Spleen (tissue), 11 donors: Measurements from ENCODE around the gene EIF2D. TPM values are rescaled to one million over a fixed set of nuclear protein-coding genes. Genes with fewer than 3 reads are reported as not detected.

Experiments
- DNase-seq: peaks from one replicate; pipeline ENCODE4 v3.0.0-alpha.2; 2020
- H3K27ac ChIP-seq, 8 donors: fragments of 200-600 bp; sonication (generic) in 7 of 8; 1 replicate in 4 of 8; 2 replicates in 4 of 8; pipeline versions ENCODE4 v1.5.0 to v1.8.0; 2016 to 2021; ENCODE audit warnings: inconsistent platforms in 4 of 8, mild to moderate bottlenecking in 4 of 8, moderate library complexity in 1 of 8
- H3K27me3 ChIP-seq, 7 donors: fragments of 200-600 bp; sonication (generic) in 6 of 7; replicated peaks in 1 of 7; 1 replicate in 4 of 7; 2 replicates in 3 of 7; pipeline versions ENCODE4 v1.5.0 to v1.8.0; 2016 to 2021; ENCODE audit warnings: inconsistent platforms in 3 of 7, mild to moderate bottlenecking in 1 of 7
- H3K36me3 ChIP-seq, 6 donors: fragments of 200-600 bp; sonication (generic) in 5 of 6; 1 replicate in 4 of 6; 2 replicates in 2 of 6; pipeline versions ENCODE4 v1.5.0 to v1.8.0; 2016 to 2021; ENCODE audit warnings: inconsistent platforms in 2 of 6
- H3K4me1 ChIP-seq, 6 donors: fragments of 200-600 bp; sonication (generic) in 5 of 6; 1 replicate in 3 of 6; 2 replicates in 3 of 6; pipeline versions ENCODE4 v1.5.0 to v1.8.0; 2016 to 2021; ENCODE audit warnings: inconsistent platforms in 3 of 6
- H3K4me3 ChIP-seq, 8 donors: fragments of 200-600 bp; sonication (generic) in 7 of 8; 1 replicate in 4 of 8; 2 replicates in 4 of 8; pipeline versions ENCODE4 v1.5.0 to v1.8.0; 2016 to 2021; ENCODE audit warnings: inconsistent platforms in 4 of 8, mild to moderate bottlenecking in 4 of 8, moderate library complexity in 2 of 8
- H3K9me3 ChIP-seq, 8 donors: fragments of 200-600 bp; sonication (generic) in 7 of 8; 1 replicate in 4 of 8; 2 replicates in 4 of 8; pipeline versions ENCODE4 v1.5.0 to v1.8.0; 2016 to 2021; ENCODE audit warnings: inconsistent platforms in 4 of 8
- POLR2A ChIP-seq, 3 donors: fragments of 450-650 bp; IDR thresholded peaks; one replicate each; pipeline ENCODE4 v1.5.1; 2017; ENCODE audit warnings: antibody characterized with exemption in 3 of 3, mild to moderate bottlenecking in 1 of 3
- POLR2AphosphoS5 ChIP-seq, 3 donors: sonication (generic); formaldehyde crosslinking; IDR thresholded peaks; one replicate each; pipeline ENCODE4 v1.5.1; 2017; ENCODE audit warnings: antibody characterized with exemption in 3 of 3
- WGBS, 5 donors: extraction: QIAGEN DNeasy Blood & Tissue Kit in 3 of 5; methylation state at CpG; one replicate each; pipeline versions ENCODE4 v1.1.5 to v1.1.7; 2013 to 2018; 5-methylcytosine and 5-hydroxymethylcytosine counted together
- intact Hi-C: fragments of 100-400 bp; cut with DNase I; formaldehyde crosslinking; loops from one replicate; pipeline ENCODE4 v1.15.0; 2023; ENCODE audit warnings: low total_unique reads
- polyA plus RNA-seq, 3 donors: library from polyadenylated mRNA; stranded (reverse); fragments of 200-250 nt; gene quantifications; one replicate each; pipeline ENCODE4 v1.2.1, GENCODE V29; 2013
- total RNA-seq, 7 donors: library from RNA; depleted of rRNA in 3 of 7; stranded (reverse); fragments of >200 nt in 3 of 7; fragmentation: NEBNext Ultra II Directional in 4 of 7; extraction: Animal tissue kit (Norgen Biotek cat#: 25700) in 4 of 7; gene quantifications; one replicate each; pipeline versions ENCODE4 v1.1.0 to v1.2.1, GENCODE V29; 2016 to 2021
- TF ChIP-seq, protein P1 (sequence below), 11 experiments: fragments of 200-600 bp in 7 of 11; fragments of 450-650 bp in 4 of 11; sonication (generic) in 4 of 11; IDR thresholded peaks in 8 of 11; conservative IDR thresholded peaks in 3 of 11; 1 replicate in 7 of 11; 2 replicates in 4 of 11; pipeline versions ENCODE4 v1.4.0 to v1.8.0; 2016 to 2021; ENCODE audit warnings: antibody characterized with exemption in 11 of 11, inconsistent platforms in 4 of 11, mild to moderate bottlenecking in 1 of 11
- donor health status: healthy with polysubstance abuse.
- donor health status: DM: no; HTN: no; CAD: no; lungs with moderate emphysema.
- donor health status: DM: no; HTN: no; CAD: no.
- donor health status: Bipolar disorder and iron deficiency.
- donor health status: healthy.
- donor health status: DM: no; HTN: no; CAD: no.
- donor health status: DM: yes; HTN: yes; CAD: no.

Gene EIF2D
- total and polyA plus RNA-seq, 10 donors: 38.7 to 51.6 (median 43.9) TPM

DNA sequence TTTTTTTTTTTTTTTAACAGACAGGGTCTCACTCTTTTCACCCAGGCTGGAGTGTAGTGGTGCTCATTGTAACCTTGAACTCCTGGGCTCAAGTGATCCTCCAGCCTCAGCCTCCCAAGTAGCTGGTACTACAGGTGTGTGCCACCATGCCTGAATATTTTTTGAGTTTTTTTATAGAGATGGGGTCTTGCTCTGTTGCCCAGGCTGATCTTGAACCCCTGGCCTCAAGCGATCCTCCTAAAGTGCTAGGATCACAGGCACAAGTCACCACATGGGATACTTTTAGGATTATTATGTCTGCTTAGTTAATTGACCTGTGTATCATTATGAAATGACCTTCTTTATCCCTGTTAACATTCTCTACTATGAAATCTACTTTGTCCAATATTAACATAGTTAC lies 66.9 kb downstream of the EIF2D start:
- no peaks in the 10 kb centered on the region for H3K36me3 ChIP-seq
- WGBS, 5 donors: 92 to 100% (median 96%) methylated on average over 1 of the region's 1 CpG
- H3K4me3 ChIP-seq: no peak overlapping the region
- peak; percentile 16 for DNase-seq
- no peaks in the 10 kb centered on the region for H3K27me3 ChIP-seq
- intact Hi-C loops: no loop called here
- H3K27ac ChIP-seq: no peak overlapping the region
- no peak for TF ChIP-seq POLR2A (IDR thresholded peaks at IDR 0.05)
- no peak for TF ChIP-seq POLR2AphosphoS5 (IDR thresholded peaks at IDR 0.05)
- TF ChIP-seq, protein P1, sequence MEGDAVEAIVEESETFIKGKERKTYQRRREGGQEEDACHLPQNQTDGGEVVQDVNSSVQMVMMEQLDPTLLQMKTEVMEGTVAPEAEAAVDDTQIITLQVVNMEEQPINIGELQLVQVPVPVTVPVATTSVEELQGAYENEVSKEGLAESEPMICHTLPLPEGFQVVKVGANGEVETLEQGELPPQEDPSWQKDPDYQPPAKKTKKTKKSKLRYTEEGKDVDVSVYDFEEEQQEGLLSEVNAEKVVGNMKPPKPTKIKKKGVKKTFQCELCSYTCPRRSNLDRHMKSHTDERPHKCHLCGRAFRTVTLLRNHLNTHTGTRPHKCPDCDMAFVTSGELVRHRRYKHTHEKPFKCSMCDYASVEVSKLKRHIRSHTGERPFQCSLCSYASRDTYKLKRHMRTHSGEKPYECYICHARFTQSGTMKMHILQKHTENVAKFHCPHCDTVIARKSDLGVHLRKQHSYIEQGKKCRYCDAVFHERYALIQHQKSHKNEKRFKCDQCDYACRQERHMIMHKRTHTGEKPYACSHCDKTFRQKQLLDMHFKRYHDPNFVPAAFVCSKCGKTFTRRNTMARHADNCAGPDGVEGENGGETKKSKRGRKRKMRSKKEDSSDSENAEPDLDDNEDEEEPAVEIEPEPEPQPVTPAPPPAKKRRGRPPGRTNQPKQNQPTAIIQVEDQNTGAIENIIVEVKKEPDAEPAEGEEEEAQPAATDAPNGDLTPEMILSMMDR (IDR thresholded peaks at IDR 0.05 in 8 of 11, conservative IDR thresholded peaks at IDR 0.05 in 3 of 11): no peak
- H3K9me3 ChIP-seq: no peaks in the 10 kb centered on the region
- H3K4me1 ChIP-seq: peaks cover 5 to 39% (median 15%) of the 10 kb centered on the region in 6 donors

GRCh38 chr1:206544562-206545257 lies 67.6 kb downstream of the EIF2D start:
- peak; percentile 93 for DNase-seq
- TF ChIP-seq POLR2A (IDR thresholded peaks at IDR 0.05) (no peak), POLR2AphosphoS5 (IDR thresholded peaks at IDR 0.05) (peak in 2 of 3 donors; percentile 24 to 69)
- TF ChIP-seq, protein P1 (IDR thresholded peaks at IDR 0.05 in 8 of 11, conservative IDR thresholded peaks at IDR 0.05 in 3 of 11): peak; percentile 81 to 94 (median 90)
- intact Hi-C loops: no loop called here
- WGBS, 5 donors: 11 to 20% (median 15%) methylated on average over 9 of the region's 9 CpGs
- Histone ChIP-seq H3K4me1 (peaks cover 5 to 39% (median 17%) of the 10 kb centered on the region in 6 donors), H3K27me3 (no peaks in the 10 kb centered on the region), H3K27ac (no peak overlapping the region), H3K4me3 (no peak overlapping the region), H3K9me3 (no peaks in the 10 kb centered on the region), H3K36me3 (no peaks in the 10 kb centered on the region)

Other genes with a start within 250 kb of the EIF2D start
- gene IKBKE, start 142.0 kb downstream of the EIF2D start, total RNA-seq: 10 to 100 TPM; 20.1 to 37.3 (median 35.1) TPM
- gene IKBKE, start 142.0 kb downstream of the EIF2D start, polyA plus RNA-seq: 10 to 100 TPM; 11.3 to 23.2 (median 17.0) TPM
- 100 to 1,000 TPM; 121 to 168 (median 131) TPM for gene RASSF5, start 104.9 kb downstream of the EIF2D start, total RNA-seq
- gene RASSF5, start 104.9 kb downstream of the EIF2D start, polyA plus RNA-seq: 10 to 100 TPM; 32.2 to 39.5 (median 35.8) TPM
- gene DYRK3, start 23.1 kb upstream of the EIF2D start, total RNA-seq: 1 to 10 TPM; 2.4 to 6.6 (median 4.3) TPM
- gene DYRK3, start 23.1 kb upstream of the EIF2D start, polyA plus RNA-seq: 1 to 10 TPM in 1 of 3 donors, under 1 TPM in 2; 0.65 to 1.4 (median 0.89) TPM
- 100 to 1,000 TPM in 5 of 7 donors, 10 to 100 TPM in 2; 82.0 to 129 (median 104) TPM for gene MAPKAPK2, start 72.4 kb upstream of the EIF2D start, total RNA-seq
- gene MAPKAPK2, start 72.4 kb upstream of the EIF2D start, polyA plus RNA-seq: 10 to 100 TPM; 42.2 to 68.1 (median 53.4) TPM
- gene IL19, start 158.3 kb upstream of the EIF2D start, total RNA-seq: 1 to 10 TPM in 1 of 7 donors, not detected in 6; 2.2 TPM
- under 1 TPM in 2 of 3 donors, not detected in 1; 0.09 to 0.12 TPM for gene IL19, start 158.3 kb upstream of the EIF2D start, polyA plus RNA-seq
- gene IL10, start 160.0 kb upstream of the EIF2D start, total RNA-seq: 10 to 100 TPM in 1 of 7 donors, 1 to 10 TPM in 6; 3.0 to 23.2 (median 6.2) TPM
- 1 to 10 TPM; 3.8 to 5.7 (median 4.4) TPM for gene IL10, start 160.0 kb upstream of the EIF2D start, polyA plus RNA-seq